ENCODE measurements around the gene PTCH1. TPM values are rescaled to one million over a fixed set of nuclear protein-coding genes. Genes with fewer than 3 reads are reported as not detected.
A peak's percentile ranks its signal among the peaks of the same experiment; 100 is the strongest.

PTCH1 gene
- total and polyA plus RNA-seq, 10 of the 15 experiments (the other 5 are each of a cell fraction or from before 2014, with no cell fraction given), result 0.16 to 6.1 (median 2.6) TPM

DNA sequence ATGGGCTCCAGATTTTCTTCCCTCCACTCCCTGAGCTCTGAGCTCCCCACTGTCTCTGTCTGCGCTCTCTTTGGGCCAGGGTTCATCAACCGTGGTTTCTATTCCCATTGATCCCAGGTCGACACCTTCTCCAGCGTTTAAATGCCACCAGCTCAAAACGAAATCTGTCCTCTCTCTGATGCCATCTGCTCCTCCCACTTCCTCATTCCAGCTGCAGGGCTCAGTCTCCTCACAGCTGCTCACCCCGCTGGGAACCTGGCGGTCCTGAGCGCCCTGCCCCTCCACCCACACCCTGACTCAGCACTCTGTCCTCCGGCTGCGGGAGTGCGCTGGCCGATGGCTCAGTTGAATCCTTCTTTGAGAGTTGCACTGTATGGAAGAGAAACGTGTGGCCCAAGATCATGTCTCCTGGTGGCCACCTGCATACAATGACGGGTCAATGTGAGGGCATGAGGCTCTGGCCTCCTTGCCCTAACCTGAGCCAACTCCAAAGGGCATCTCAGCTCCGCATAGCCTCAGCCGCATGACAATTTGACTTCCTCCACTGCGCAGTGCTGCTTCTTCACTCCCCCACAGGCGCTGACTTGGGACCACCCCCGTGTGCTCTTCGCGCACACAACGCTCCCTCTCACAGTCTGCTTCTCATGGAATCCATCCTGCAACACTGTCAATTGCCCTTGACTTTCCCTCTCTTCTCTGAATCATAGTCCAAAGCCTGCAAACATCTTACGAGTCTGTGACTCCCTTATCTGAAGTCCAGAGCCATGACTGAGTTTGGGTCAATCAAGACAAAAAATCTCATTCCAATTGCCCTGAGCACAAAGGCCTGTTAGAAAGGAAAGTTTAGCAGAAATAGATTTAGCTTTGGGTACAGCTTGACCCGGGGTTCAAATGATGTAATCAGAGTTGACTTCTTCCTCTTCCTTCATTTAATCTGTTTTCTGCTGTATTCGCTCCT is 82.4 kb downstream of the PTCH1 start:
- 70% methylated on average over 25 of the region's 25 CpGs for WGBS (ENCODE audit: insufficient coverage, insufficient replicate concordance, low lambda C conversion rate, missing lambda C conversion rate)
- no peak overlapping the region for H3K4me3 ChIP-seq
- in situ Hi-C loops (cut with MboI) (no loop called here), intact Hi-C loops (cut with micrococcal nuclease; ENCODE audit: unreplicated experiment) (no loop called here)
- no peaks in the 10 kb centered on the region for H3K4me1 ChIP-seq (ENCODE audit: control insufficient read depth, insufficient read depth, low read length)
- H3K79me2 ChIP-seq (ENCODE audit: control insufficient read depth, insufficient read depth, low read length), result no peaks in the 10 kb centered on the region
- no peak overlapping the region for H3K27ac ChIP-seq (ENCODE audit: control insufficient read depth, insufficient read depth)
- BruUV-seq (replicated peaks), result no TSS peak
- no peak overlapping the region for H3K4me2 ChIP-seq (ENCODE audit: control insufficient read depth, insufficient read depth)
- no peaks in the 10 kb centered on the region for H4K20me1 ChIP-seq (ENCODE audit: control insufficient read depth, insufficient read depth)
- POLR2A ChIA-PET, result no interaction called here
- RAD21 ChIA-PET (ENCODE audit: unreplicated experiment), result no interaction called here
- CTCF ChIA-PET, result no interaction called here
- no peak overlapping the region for H3K9ac ChIP-seq (ENCODE audit: control insufficient read depth, insufficient read depth, low read length)
- ATAC-seq (no peak), FAIRE-seq (no peak), DNase-seq (ENCODE audit: low read depth, low spot score) (no peak)
- no peaks in the 10 kb centered on the region for H3K27me3 ChIP-seq (replicated peaks in 1 of 2; ENCODE audit: control insufficient read depth in 2 of 2, insufficient read depth in 2 of 2, low read length in 1 of 2)
- H2AFZ ChIP-seq (ENCODE audit: control insufficient read depth, low read depth, low read length), result no peak overlapping the region
- TF ChIP-seq TARDBP (IDR thresholded peaks at IDR 0.05; ENCODE audit: borderline replicate concordance) (no peak), CHD1 (IDR thresholded peaks at IDR 0.05; ENCODE audit: low read depth, low read length) (no peak), SREBF1 (IDR thresholded peaks at IDR 0.05; ENCODE audit: low read length) (no peak), CBX5 (IDR thresholded peaks at IDR 0.05; ENCODE audit: low read depth) (no peak), SPI1 (IDR thresholded peaks at IDR 0.05; ENCODE audit: borderline replicate concordance, insufficient read depth, low read depth, low read length) (peak; percentile 58; the same call in 1 of the 2 replicates), JUNB (IDR thresholded peaks at IDR 0.05) (no peak), TCF3 (IDR thresholded peaks at IDR 0.05; ENCODE audit: borderline replicate concordance, insufficient read depth, low read depth, low read length) (no peak), PAX5 (IDR thresholded peaks at IDR 0.05; ENCODE audit: borderline replicate concordance, low read depth, low read length) (no peak)
- H3K9me3 ChIP-seq (replicated peaks; ENCODE audit: control insufficient read depth, insufficient read depth, low read length), result no peaks in the 10 kb centered on the region; the same call in 2 of the 3 replicates
- no peaks in the 10 kb centered on the region for H3K36me3 ChIP-seq (ENCODE audit: control insufficient read depth in 2 of 2, insufficient read depth in 2 of 2, low read length in 1 of 2)
- SMC1A ChIA-PET (ENCODE audit: uncharacterized antibody, unreplicated experiment), result interaction anchor here (0.7 kb wide), 1 partner anchor 80 kb away, joined by 3 read pairs; no protein-coding TSS in a partner anchor

Measured in GM12878 (cell line).